Calu3 (cell line): ENCODE results near the gene NPTX2. TPM values are rescaled to one million over a fixed set of nuclear protein-coding genes. Genes with fewer than 3 reads are reported as not detected.

ENCODE experiments used
- BruUV-seq: library from RNA; stranded (reverse); fragments of 400-500 nt; replicated peaks from 2 replicates; lab custom pipeline; 2021; lab: Mats Ljungman, UMichigan
- CTCF ChIA-PET: fragments of 300-600 bp; sonication (Branson Sonifier 250); formaldehyde crosslinking; loops from one replicate; lab custom pipeline; 2022; ENCODE audit warnings: antibody characterized with exemption; lab: Charles Lee
- DNase-seq: peaks from one replicate; pipeline ENCODE4 v3.0.0; 2022
- H3K27ac Mint-ChIP-seq: one replicate; pipeline ENCODE4 v1.8.0; 2022; ENCODE audit warnings: mixed read lengths; ENCODE audit not compliant: unreplicated experiment
- H3K27me3 Mint-ChIP-seq: one replicate; pipeline ENCODE4 v1.8.0; 2022; ENCODE audit warnings: mixed read lengths; ENCODE audit not compliant: unreplicated experiment
- H3K36me3 Mint-ChIP-seq: one replicate; pipeline ENCODE4 v1.8.0; 2022; ENCODE audit warnings: mild to moderate bottlenecking, moderate library complexity, mixed read lengths; ENCODE audit not compliant: insufficient read depth, unreplicated experiment
- H3K4me1 Mint-ChIP-seq: one replicate; pipeline ENCODE4 v1.8.0; 2022; ENCODE audit warnings: mild to moderate bottlenecking, low read depth, mixed read lengths; ENCODE audit not compliant: unreplicated experiment
- H3K4me3 Mint-ChIP-seq: one replicate; pipeline ENCODE4 v1.8.0; 2022; ENCODE audit warnings: mild to moderate bottlenecking, low read depth, moderate library complexity, mixed read lengths; ENCODE audit not compliant: unreplicated experiment
- H3K9me3 Mint-ChIP-seq: one replicate; pipeline ENCODE4 v1.8.0; 2022; ENCODE audit warnings: low read depth, mixed read lengths; ENCODE audit not compliant: unreplicated experiment
- intact Hi-C: fragments of 100-400 bp; cut with micrococcal nuclease; formaldehyde crosslinking; loops from one replicate; pipeline ENCODE4 v1.10.0; 2022; ENCODE audit not compliant: unreplicated experiment
- total RNA-seq: library from RNA; stranded (reverse); gene quantifications from 2 replicates; pipeline ENCODE4 v1.2.3, GENCODE V29; 2022
- TF ChIP-seq, protein P1 (sequence below): fragments of 200-600 bp; IDR thresholded peaks from one replicate; pipeline ENCODE4 v1.8.0; 2022; ENCODE audit warnings: antibody characterized with exemption; ENCODE audit not compliant: unreplicated experiment

Gene NPTX2
- total RNA-seq, 1 experiment from 2014 or later = not detected

DNA sequence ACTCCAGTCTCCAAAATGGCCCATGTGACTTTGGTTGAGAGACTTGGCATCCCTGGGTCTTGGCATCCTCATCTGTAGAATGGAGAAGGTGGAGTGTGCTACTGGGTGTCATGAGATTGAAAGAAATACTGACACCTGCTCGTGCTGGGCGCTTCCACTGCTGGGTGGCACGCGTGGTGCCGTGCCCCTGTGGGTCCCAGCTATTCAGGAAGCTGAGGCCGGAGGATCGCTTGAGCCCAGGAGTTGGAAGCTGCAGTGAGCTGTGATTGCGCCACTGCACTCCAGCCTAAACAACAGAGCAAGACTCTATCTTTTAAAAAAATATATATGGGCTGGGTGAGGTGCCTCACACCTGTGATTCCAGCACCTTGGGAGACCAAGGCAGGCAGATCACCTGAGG, 53.1 kb downstream of the NPTX2 start:
- Mint-ChIP-seq H3K27ac (no peak overlapping the region), H3K9me3 (no peaks in the 10 kb centered on the region), H3K4me3 (no peak overlapping the region), H3K4me1 (no peaks in the 10 kb centered on the region), H3K27me3 (peaks cover 27% of the 10 kb centered on the region), H3K36me3 (no peaks in the 10 kb centered on the region)
- no peak for DNase-seq
- BruUV-seq = no TSS peak
- CTCF ChIA-PET = no interaction called here
- intact Hi-C loops = no loop called here
- TF ChIP-seq, protein P1, sequence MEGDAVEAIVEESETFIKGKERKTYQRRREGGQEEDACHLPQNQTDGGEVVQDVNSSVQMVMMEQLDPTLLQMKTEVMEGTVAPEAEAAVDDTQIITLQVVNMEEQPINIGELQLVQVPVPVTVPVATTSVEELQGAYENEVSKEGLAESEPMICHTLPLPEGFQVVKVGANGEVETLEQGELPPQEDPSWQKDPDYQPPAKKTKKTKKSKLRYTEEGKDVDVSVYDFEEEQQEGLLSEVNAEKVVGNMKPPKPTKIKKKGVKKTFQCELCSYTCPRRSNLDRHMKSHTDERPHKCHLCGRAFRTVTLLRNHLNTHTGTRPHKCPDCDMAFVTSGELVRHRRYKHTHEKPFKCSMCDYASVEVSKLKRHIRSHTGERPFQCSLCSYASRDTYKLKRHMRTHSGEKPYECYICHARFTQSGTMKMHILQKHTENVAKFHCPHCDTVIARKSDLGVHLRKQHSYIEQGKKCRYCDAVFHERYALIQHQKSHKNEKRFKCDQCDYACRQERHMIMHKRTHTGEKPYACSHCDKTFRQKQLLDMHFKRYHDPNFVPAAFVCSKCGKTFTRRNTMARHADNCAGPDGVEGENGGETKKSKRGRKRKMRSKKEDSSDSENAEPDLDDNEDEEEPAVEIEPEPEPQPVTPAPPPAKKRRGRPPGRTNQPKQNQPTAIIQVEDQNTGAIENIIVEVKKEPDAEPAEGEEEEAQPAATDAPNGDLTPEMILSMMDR = no peak

DNA sequence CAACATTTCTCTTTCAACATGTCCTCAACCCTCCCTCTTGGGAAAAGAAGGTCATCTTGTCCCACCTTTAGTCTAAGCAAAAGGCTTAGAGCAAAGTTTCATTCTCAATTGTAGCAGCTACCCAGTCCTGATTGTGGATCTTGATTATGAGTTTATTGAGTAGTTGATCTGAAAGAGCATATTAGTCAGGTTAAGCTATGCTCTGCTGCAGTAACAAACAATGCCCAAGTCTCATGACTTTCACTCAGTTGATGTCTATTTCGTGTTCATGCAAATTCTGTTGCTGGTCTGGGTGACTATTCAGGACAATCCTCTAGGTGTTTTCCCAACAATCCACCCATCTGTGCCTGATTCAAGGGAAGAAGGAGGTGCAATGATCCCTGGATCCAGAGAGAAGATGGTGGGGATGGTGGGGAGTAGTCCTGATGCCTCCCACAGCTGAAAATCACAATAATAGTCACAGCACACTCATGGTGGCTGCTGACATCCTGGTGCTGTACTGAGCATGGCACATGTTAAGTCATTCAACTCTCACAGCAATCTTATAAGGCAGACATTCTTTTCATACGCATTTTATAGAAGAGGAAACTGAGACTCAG, 54.7 kb downstream of the NPTX2 start:
- BruUV-seq = no TSS peak
- Mint-ChIP-seq H3K4me3 (no peak overlapping the region), H3K4me1 (no peaks in the 10 kb centered on the region), H3K27ac (no peak overlapping the region), H3K27me3 (peaks cover 28% of the 10 kb centered on the region), H3K36me3 (no peaks in the 10 kb centered on the region), H3K9me3 (no peaks in the 10 kb centered on the region)
- TF ChIP-seq, protein P1 = no peak
- DNase-seq = no peak
- CTCF ChIA-PET = no interaction called here
- intact Hi-C loops = no loop called here

DNA sequence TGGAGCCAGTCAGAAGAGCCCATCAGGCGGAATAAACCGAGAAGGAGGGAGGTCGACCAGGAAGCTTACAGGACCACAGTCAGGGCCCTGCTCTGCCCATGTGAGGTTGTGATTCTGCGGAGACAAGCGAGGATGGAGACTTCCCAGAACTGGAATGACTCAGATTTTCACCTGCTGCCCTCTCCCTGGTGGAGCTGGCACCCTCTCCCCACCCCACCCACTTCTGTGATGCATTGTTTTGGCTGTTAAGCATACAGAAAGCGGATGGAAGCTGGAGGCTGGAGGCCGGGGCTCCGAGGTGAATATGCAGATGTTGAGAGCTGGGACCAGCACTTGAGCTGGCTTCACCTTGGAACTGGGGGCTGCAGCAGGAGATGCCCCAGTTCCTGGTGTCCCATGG, 57.4 kb downstream of the NPTX2 start:
- no peaks in the 10 kb centered on the region for H3K9me3 Mint-ChIP-seq
- no peak overlapping the region for H3K27ac Mint-ChIP-seq
- no TSS peak for BruUV-seq
- DNase-seq = peak; percentile 1
- CTCF ChIA-PET = interaction anchor here (0.5 kb wide), 1 partner anchor 642 kb away, joined by 3 read pairs; no protein-coding TSS in a partner anchor
- intact Hi-C loops = no loop called here
- TF ChIP-seq, protein P1 = no peak
- no peaks in the 10 kb centered on the region for H3K4me1 Mint-ChIP-seq
- H3K27me3 Mint-ChIP-seq = peaks cover 28% of the 10 kb centered on the region
- no peak overlapping the region for H3K4me3 Mint-ChIP-seq
- H3K36me3 Mint-ChIP-seq = no peaks in the 10 kb centered on the region

DNA sequence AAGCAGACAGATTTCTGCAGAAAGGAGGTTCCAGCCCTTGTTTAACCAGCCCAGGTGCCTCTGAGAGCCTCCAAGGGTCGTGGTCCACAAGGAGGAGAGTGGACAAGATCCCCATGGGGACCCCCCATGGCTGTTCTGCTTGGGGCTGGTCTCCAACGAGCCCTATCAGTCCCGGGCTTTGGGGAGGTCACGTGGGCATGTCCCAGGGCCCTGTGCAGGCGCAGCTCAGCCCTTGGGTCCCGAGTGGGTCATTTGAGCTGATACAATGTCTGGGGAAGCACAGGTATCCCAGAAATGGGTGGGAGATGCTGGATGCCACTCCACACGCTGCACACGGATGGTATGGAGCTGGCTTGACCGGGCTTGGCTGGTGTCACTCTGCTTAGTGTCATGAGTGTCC, 57.8 kb downstream of the NPTX2 start:
- no peak overlapping the region for H3K4me3 Mint-ChIP-seq
- intact Hi-C loops = no loop called here
- H3K9me3 Mint-ChIP-seq = no peaks in the 10 kb centered on the region
- no TSS peak for BruUV-seq
- no peak for DNase-seq
- peaks cover 28% of the 10 kb centered on the region for H3K27me3 Mint-ChIP-seq
- no peaks in the 10 kb centered on the region for H3K4me1 Mint-ChIP-seq
- CTCF ChIA-PET = interaction anchor here (0.5 kb wide), 1 partner anchor 642 kb away, joined by 3 read pairs; no protein-coding TSS in a partner anchor
- H3K27ac Mint-ChIP-seq = no peak overlapping the region
- H3K36me3 Mint-ChIP-seq = no peaks in the 10 kb centered on the region
- TF ChIP-seq, protein P1 = no peak
